DMS 273 (cell line): ENCODE results near the gene PTPRG.

Experiments
- DNase-seq: peaks from one replicate; lab custom pipeline; 2025; ENCODE audit not compliant: unreplicated experiment; lab: John Stamatoyannopoulos, UW

The PTPRG gene

GRCh38 chr3:61616586-61616985 is 55.2 kb downstream of the PTPRG start:
- DNase-seq = no peak

- peak; percentile 3 for DNase-seq
Observed at GRCh38 chr3:61617041-61617440, 55.7 kb downstream of the PTPRG start.

GRCh38 chr3:61617651-61618050 is 56.3 kb downstream of the PTPRG start:
- no peak for DNase-seq

GRCh38 chr3:61618231-61618630 is 56.9 kb downstream of the PTPRG start:
- no peak for DNase-seq

- no peak for DNase-seq
Observed at GRCh38 chr3:61618871-61619270, 57.5 kb downstream of the PTPRG start.

- no peak for DNase-seq
Observed at GRCh38 chr3:61620073-61620472, 58.7 kb downstream of the PTPRG start.

GRCh38 chr3:61624300-61624699 is 62.9 kb downstream of the PTPRG start:
- no peak for DNase-seq

- DNase-seq = no peak
Observed at GRCh38 chr3:61625429-61625828, 64.1 kb downstream of the PTPRG start.

GRCh38 chr3:61626484-61626883 is 65.1 kb downstream of the PTPRG start:
- DNase-seq = no peak

- peak; percentile 6 for DNase-seq
Observed at GRCh38 chr3:61627768-61628185, 66.4 kb downstream of the PTPRG start.

GRCh38 chr3:61628636-61629035 is 67.3 kb downstream of the PTPRG start:
- DNase-seq = no peak

- no peak for DNase-seq
Observed at GRCh38 chr3:61629442-61629841, 68.1 kb downstream of the PTPRG start.

GRCh38 chr3:61631108-61631769 is 69.9 kb downstream of the PTPRG start:
- no peak for DNase-seq

GRCh38 chr3:61632568-61633175 is 71.3 kb downstream of the PTPRG start:
- no peak for DNase-seq

GRCh38 chr3:61634678-61635077 is 73.3 kb downstream of the PTPRG start:
- no peak for DNase-seq

GRCh38 chr3:61637088-61638051 is 76.0 kb downstream of the PTPRG start:
- DNase-seq = no peak

- no peak for DNase-seq
Observed at GRCh38 chr3:61638741-61639140, 77.4 kb downstream of the PTPRG start.

GRCh38 chr3:61639991-61640390 is 78.6 kb downstream of the PTPRG start:
- no peak for DNase-seq

GRCh38 chr3:61645148-61645547 is 83.8 kb downstream of the PTPRG start:
- no peak for DNase-seq

- DNase-seq = no peak
Observed at GRCh38 chr3:61646360-61646759, 85.0 kb downstream of the PTPRG start.

- DNase-seq = no peak
Observed at GRCh38 chr3:61646851-61647525, 85.6 kb downstream of the PTPRG start.
